Neuronal stem cell (in vitro differentiated cells): ENCODE results near the gene TBC1D14.

Source experiments
- DNase-seq: peaks from one replicate; pipeline ENCODE4 v3.0.0-alpha.2; 2013; ENCODE audit warnings: low spot score
- H2AFZ ChIP-seq: one replicate; pipeline ENCODE4 v1.6.1; 2013; ENCODE audit warnings: mild to moderate bottlenecking, low read length, inconsistent platforms
- H2AK5ac ChIP-seq: 2 replicates; pipeline ENCODE4 v1.6.1; 2013; ENCODE audit warnings: low read depth, mild to moderate bottlenecking, inconsistent platforms, low read length, moderate library complexity, mixed read lengths
- H2BK120ac ChIP-seq: 2 replicates; pipeline ENCODE4 v1.6.1; 2013; ENCODE audit warnings: low read depth, mild to moderate bottlenecking, inconsistent platforms, low read length, moderate library complexity, mixed read lengths
- H2BK12ac ChIP-seq: one replicate; pipeline ENCODE4 v1.6.1; 2013; ENCODE audit warnings: low read length, inconsistent platforms
- H2BK15ac ChIP-seq: 2 replicates; pipeline ENCODE4 v1.6.1; 2013; ENCODE audit warnings: mild to moderate bottlenecking, low read length, inconsistent platforms, mixed read lengths
- H2BK5ac ChIP-seq: one replicate; pipeline ENCODE4 v1.6.1; 2013; ENCODE audit warnings: inconsistent platforms, mild to moderate bottlenecking, low read length, moderate library complexity
- H3K14ac ChIP-seq: one replicate; pipeline ENCODE4 v1.6.1; 2013; ENCODE audit warnings: low read length, inconsistent platforms
- H3K18ac ChIP-seq: 2 replicates; pipeline ENCODE4 v1.6.1; 2013; ENCODE audit warnings: low read length, inconsistent platforms
- H3K23ac ChIP-seq: 2 replicates; pipeline ENCODE4 v1.6.1; 2013; ENCODE audit warnings: low read depth, mild to moderate bottlenecking, mixed read lengths, low read length, inconsistent platforms; ENCODE audit not compliant: poor library complexity
- H3K27ac ChIP-seq: replicated peaks from 3 replicates; pipeline ENCODE4 v1.5.1; 2013; ENCODE audit warnings: low read length, inconsistent platforms
- H3K27me3 ChIP-seq, 3 experiments: 2 replicates each; pipeline ENCODE4 v1.6.1; 2013; ENCODE audit warnings: low read length in 3 of 3, mild to moderate bottlenecking in 2 of 3, inconsistent platforms in 1 of 3, low read depth in 1 of 3, mixed read lengths in 1 of 3, moderate library complexity in 1 of 3; ENCODE audit not compliant: control insufficient read depth in 3 of 3, insufficient read depth in 3 of 3
- H3K36me3 ChIP-seq, 2 donors: replicated peaks in 1 of 2; 2 replicates each; pipeline ENCODE4 v1.6.1; 2013; ENCODE audit warnings: low read length in 2 of 2; ENCODE audit not compliant: control insufficient read depth in 2 of 2, insufficient read depth in 2 of 2
- H3K4ac ChIP-seq: 2 replicates; pipeline ENCODE4 v1.6.1; 2013; ENCODE audit warnings: inconsistent platforms, mild to moderate bottlenecking, low read length, moderate library complexity
- H3K4me1 ChIP-seq, 2 donors: 1 replicate in 1 of 2; 2 replicates in 1 of 2; pipeline ENCODE4 v1.6.1; 2013; ENCODE audit warnings: low read length in 2 of 2, low read depth in 1 of 2; ENCODE audit not compliant: control insufficient read depth in 2 of 2, insufficient read depth in 1 of 2
- H3K4me2 ChIP-seq: one replicate; pipeline ENCODE4 v1.6.1; 2013; ENCODE audit warnings: mild to moderate bottlenecking, low read length, inconsistent platforms; ENCODE audit not compliant: insufficient read depth, poor library complexity, severe bottlenecking
- H3K4me3 ChIP-seq, 2 donors: 2 replicates each; pipeline ENCODE4 v1.5.1; 2013; ENCODE audit warnings: low read length in 2 of 2, mild to moderate bottlenecking in 2 of 2, inconsistent platforms in 1 of 2, moderate library complexity in 1 of 2
- H3K79me1 ChIP-seq: one replicate; pipeline ENCODE4 v1.6.1; 2013; ENCODE audit warnings: low read depth, mild to moderate bottlenecking, inconsistent platforms, low read length, moderate library complexity
- H3K9ac ChIP-seq: one replicate; pipeline ENCODE4 v1.6.1; 2013; ENCODE audit warnings: mild to moderate bottlenecking, low read depth, low read length, inconsistent platforms; ENCODE audit not compliant: poor library complexity
- H3K9me3 ChIP-seq, 2 donors: replicated peaks in 1 of 2; 2 replicates each; pipeline versions ENCODE3 to v1.6.1; 2013; ENCODE audit warnings: low read length in 2 of 2, mild to moderate bottlenecking in 2 of 2, inconsistent platforms in 1 of 2, low read depth in 1 of 2, mixed read lengths in 1 of 2, moderate library complexity in 1 of 2; ENCODE audit not compliant: control insufficient read depth in 2 of 2, insufficient read depth in 1 of 2
- H4K8ac ChIP-seq: one replicate; pipeline ENCODE4 v1.6.1; 2013; ENCODE audit warnings: low read depth, mild to moderate bottlenecking, inconsistent platforms, low read length, moderate library complexity
- H4K91ac ChIP-seq: one replicate; pipeline ENCODE4 v1.6.1; 2013; ENCODE audit warnings: low read length, low read depth, mild to moderate bottlenecking, inconsistent platforms; ENCODE audit not compliant: poor library complexity
- WGBS, 2 donors: extraction: QIAGEN DNeasy Blood & Tissue Kit; methylation state at CpG; one replicate each; pipeline ENCODE4 v1.1.7; 2013; ENCODE audit warnings: missing lambda C conversion rate in 2 of 2, mixed read lengths in 1 of 2; ENCODE audit not compliant: insufficient read length in 2 of 2, insufficient replicate concordance in 1 of 2; ENCODE audit errors: extremely low coverage in 2 of 2; 5-methylcytosine and 5-hydroxymethylcytosine counted together

Gene TBC1D14

DNA sequence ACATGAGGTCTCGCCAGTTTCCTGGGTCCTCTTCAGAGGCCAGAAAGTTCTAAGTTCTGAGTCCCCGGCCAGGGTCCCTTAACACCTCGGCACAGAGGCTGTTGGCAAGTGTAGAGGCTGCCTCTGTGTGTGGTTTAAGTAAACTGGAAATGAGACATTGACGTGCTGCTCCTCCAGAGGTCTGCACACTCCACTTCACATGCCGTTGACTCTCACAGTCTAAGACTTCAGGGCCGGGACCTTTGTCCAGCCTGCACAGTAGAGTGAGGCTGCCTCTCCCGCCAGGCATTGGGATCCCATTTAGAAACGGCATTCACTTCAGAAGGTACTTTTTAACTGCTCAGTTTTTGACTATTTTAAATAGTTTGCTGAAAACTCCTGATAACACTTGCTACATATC, 123.0 kb downstream of the TBC1D14 start:
- no peaks in the 10 kb centered on the region for H3K27me3 ChIP-seq
- H2BK12ac ChIP-seq, result no peak overlapping the region
- no peak overlapping the region for H3K4me2 ChIP-seq
- H3K79me1 ChIP-seq, result no peaks in the 10 kb centered on the region
- no peak overlapping the region for H4K8ac ChIP-seq
- H3K4ac ChIP-seq, result no peak overlapping the region
- H2AFZ ChIP-seq, result no peak overlapping the region
- no peak overlapping the region for H2BK15ac ChIP-seq
- no peak overlapping the region for H2BK120ac ChIP-seq
- H2BK5ac ChIP-seq, result no peak overlapping the region
- H3K9ac ChIP-seq, result no peak overlapping the region
- H3K36me3 ChIP-seq, result peaks cover 28 to 53% of the 10 kb centered on the region in 2 donors
- H3K4me3 ChIP-seq, result no peak overlapping the region
- H3K23ac ChIP-seq, result no peak overlapping the region
- H3K4me1 ChIP-seq, result peaks cover 0 to 9% of the 10 kb centered on the region in 2 donors
- H2AK5ac ChIP-seq, result no peak overlapping the region
- H3K9me3 ChIP-seq, result peaks cover 0 to 2% of the 10 kb centered on the region in 2 donors
- no CpG with 5 or more reads among the region's 8 CpGs for WGBS, 2 donors
- no peak overlapping the region for H3K27ac ChIP-seq
- H4K91ac ChIP-seq, result no peak overlapping the region
- H3K14ac ChIP-seq, result no peak overlapping the region
- H3K18ac ChIP-seq, result no peak overlapping the region
- DNase-seq, result no peak

DNA sequence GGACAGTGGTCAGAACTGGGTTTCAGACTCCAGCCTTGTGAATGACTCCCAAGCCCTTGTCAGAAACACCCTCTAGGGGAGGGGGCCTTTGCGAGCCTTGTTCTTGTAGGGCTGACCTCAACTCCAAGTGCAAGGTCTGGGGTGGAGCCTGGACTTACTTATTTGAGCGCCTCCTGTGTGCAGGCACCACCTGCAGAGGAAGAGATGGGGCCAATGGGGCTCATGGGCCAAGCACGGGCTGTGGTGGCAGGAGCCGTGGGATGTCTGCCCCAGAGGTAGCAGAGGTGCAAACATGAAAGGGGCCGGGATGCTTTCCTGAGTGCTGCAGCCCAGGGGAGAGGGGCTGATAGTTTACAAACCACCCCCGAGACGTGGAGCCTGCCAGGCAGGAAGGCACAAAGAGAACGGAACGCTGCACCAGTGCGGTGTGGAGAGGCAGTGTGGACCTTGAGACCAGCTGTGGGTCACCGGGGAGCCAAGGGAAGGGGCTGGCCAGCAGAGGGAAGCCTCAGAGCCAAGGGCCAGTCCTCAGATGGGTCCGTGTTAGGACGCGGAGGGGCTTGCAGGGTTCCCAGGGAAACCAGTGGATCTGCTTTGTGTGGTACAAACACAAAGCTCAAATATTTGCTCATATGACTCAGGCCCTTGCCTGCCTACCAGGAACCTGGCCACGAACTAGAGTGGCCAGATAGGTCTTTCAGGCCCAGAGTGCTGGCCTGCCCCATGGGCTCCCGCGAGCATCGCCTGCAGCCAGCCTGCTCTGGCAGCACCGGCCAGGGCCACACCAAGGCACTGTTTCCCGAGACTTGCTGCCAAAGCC, 124.8 kb downstream of the TBC1D14 start:
- Histone ChIP-seq H3K36me3 (peaks cover 23 to 36% of the 10 kb centered on the region in 2 donors), H2BK15ac (no peak overlapping the region), H3K27me3 (no peaks in the 10 kb centered on the region), H3K9ac (no peak overlapping the region), H2BK12ac (no peak overlapping the region), H2BK120ac (no peak overlapping the region), H3K14ac (peak overlapping the region; percentile 0), H4K8ac (peak overlapping the region; percentile 33), H3K18ac (no peak overlapping the region), H3K27ac (no peak overlapping the region), H3K4ac (no peak overlapping the region), H2AK5ac (no peak overlapping the region), H2AFZ (no peak overlapping the region), H3K23ac (peak overlapping the region; percentile 19), H3K4me3 (no peak overlapping the region), H3K4me1 (peaks cover 0 to 9% of the 10 kb centered on the region in 2 donors), H4K91ac (no peak overlapping the region), H3K79me1 (no peaks in the 10 kb centered on the region), H3K4me2 (no peak overlapping the region), H3K9me3 (no peaks in the 10 kb centered on the region), H2BK5ac (no peak overlapping the region)
- no CpG with 5 or more reads among the region's 20 CpGs for WGBS, 2 donors
- no peak for DNase-seq

DNA sequence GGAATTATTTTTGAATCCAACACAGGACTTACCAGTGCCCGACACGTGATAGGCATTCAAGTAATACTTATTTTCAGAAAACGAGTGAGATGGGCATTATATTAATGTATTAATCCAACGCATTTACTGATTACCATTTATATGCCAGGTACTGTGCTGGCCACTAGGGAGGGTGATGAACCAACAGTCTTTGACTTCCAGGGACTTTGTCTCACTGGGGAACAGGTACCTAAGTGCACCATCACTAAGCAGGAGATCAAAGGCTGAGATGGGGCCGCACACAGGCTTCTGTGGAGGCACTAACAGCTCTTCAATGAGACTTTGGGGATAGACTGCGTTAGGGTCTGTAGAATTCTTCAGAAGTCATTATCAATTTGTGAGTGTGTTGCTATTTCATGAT, 127.8 kb downstream of the TBC1D14 start:
- Histone ChIP-seq H2AK5ac (no peak overlapping the region), H3K36me3 (peaks cover 0 to 7% of the 10 kb centered on the region in 2 donors), H3K4me2 (no peak overlapping the region), H4K91ac (no peak overlapping the region), H4K8ac (no peak overlapping the region), H3K9ac (no peak overlapping the region), H2AFZ (no peak overlapping the region), H3K18ac (no peak overlapping the region), H3K27me3 (peaks cover 0 to 13% (median 2%) of the 10 kb centered on the region in 3 experiments), H3K14ac (no peak overlapping the region), H3K9me3 (no peaks in the 10 kb centered on the region), H2BK15ac (no peak overlapping the region), H3K4me1 (peaks cover 6 to 19% of the 10 kb centered on the region in 2 donors), H3K27ac (no peak overlapping the region), H3K4me3 (no peak overlapping the region), H3K4ac (no peak overlapping the region), H3K23ac (no peak overlapping the region), H2BK5ac (no peak overlapping the region), H2BK120ac (no peak overlapping the region), H3K79me1 (no peaks in the 10 kb centered on the region), H2BK12ac (no peak overlapping the region)
- no peak for DNase-seq
- WGBS, 2 donors, result no CpG with 5 or more reads among the region's 6 CpGs

DNA sequence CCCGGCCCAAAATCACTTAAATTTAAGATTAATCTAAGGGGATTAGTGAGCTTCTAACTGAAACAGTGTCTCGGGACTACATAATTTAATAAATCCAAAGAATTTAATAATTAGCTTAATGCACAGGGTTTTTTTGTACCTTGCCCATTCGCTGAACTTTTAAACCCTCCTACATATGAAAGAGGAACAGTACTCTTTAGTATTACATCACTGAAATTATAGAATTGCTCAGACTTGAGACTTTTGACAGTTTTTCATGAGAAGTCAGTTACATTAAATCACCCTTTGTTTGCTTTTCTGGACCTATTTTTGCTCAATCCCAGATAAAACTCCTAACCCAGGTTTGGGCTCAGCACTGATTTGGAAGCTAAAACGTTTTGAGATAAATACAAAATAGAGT, 131.1 kb downstream of the TBC1D14 start:
- Histone ChIP-seq H2AK5ac (no peak overlapping the region), H3K4me1 (peaks cover 15 to 24% of the 10 kb centered on the region in 2 donors), H3K27ac (no peak overlapping the region), H3K9ac (no peak overlapping the region), H4K8ac (no peak overlapping the region), H3K4ac (no peak overlapping the region), H3K4me2 (no peak overlapping the region), H2BK120ac (no peak overlapping the region), H3K23ac (no peak overlapping the region), H3K18ac (no peak overlapping the region), H3K4me3 (no peak overlapping the region), H4K91ac (no peak overlapping the region), H3K79me1 (peaks cover 12% of the 10 kb centered on the region), H3K9me3 (no peaks in the 10 kb centered on the region), H2AFZ (no peak overlapping the region), H2BK5ac (no peak overlapping the region), H2BK15ac (no peak overlapping the region), H3K27me3 (peaks cover 0 to 13% (median 2%) of the 10 kb centered on the region in 3 experiments), H2BK12ac (no peak overlapping the region), H3K36me3 (peaks cover 0 to 11% of the 10 kb centered on the region in 2 donors), H3K14ac (no peak overlapping the region)
- no CpG with 5 or more reads among the region's 4 CpGs for WGBS, 2 donors
- no peak for DNase-seq
